AG04449 (cell line): ENCODE measurements around the gene UCP2.

Source experiments
- CTCF ChIA-PET: fragments of 350-600 bp; formaldehyde crosslinking; extraction: SDS; loops from one replicate; lab custom pipeline; 2021; ENCODE audit warnings: antibody characterized with exemption; lab: Yijun Ruan, JAX
- POLR2A ChIA-PET: fragments of 400-600, 350-600 bp; formaldehyde crosslinking; extraction: SDS; loops from one replicate; lab custom pipeline; 2020; ENCODE audit warnings: antibody characterized with exemption, inconsistent platforms; lab: Yijun Ruan, JAX
- DNase-seq: peaks from one replicate; pipeline ENCODE4 v3.0.0-alpha.2; 2010; ENCODE audit warnings: low read depth, low spot score
- H3K4me3 ChIP-seq: 2 replicates; pipeline ENCODE4 v1.5.1; 2011; ENCODE audit warnings: low read depth, mild to moderate bottlenecking, control low read depth, low read length
- TF ChIP-seq, protein P1 (sequence below): IDR thresholded peaks from one replicate; pipeline ENCODE4 v1.5.1; 2011; ENCODE audit warnings: mild to moderate bottlenecking, moderate library complexity, low read length, control low read depth, inconsistent platforms; ENCODE audit not compliant: insufficient read depth; ENCODE audit errors: missing control alignments

Gene UCP2

DNA sequence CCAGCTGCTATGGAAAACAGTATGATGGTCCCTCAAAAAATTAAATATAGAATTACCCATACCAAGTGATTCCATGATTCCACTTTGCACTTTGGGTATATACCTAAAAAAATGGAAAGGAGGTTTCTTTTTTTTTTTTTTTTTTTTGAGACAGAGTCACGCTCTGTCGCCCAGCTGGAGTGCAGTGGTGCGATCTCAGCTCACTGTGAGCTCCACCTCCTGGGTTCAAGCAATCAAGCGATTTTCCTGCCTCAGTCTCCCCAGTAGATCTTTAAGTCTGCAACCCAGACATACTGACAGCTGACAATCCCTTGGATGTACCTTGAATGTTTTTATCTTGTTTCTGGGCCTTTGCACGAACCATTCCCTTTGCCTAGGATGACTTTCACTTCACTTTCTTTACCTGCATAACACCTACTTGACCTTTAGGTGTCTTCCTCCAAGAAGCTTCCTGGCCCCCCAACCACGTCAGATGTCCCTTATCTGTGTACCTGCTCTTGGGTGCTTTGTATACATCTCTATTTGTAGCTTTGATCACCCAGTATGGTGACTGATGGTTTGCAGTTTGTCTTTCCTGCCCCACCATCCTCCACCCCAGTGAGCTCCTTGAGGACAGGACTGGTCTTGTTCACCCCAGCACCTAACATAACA, 14.6 kb upstream of the UCP2 start:
- DNase-seq: no peak
- ChIA-PET POLR2A (interaction anchor here (0.6 kb wide), 1 partner anchor 18 kb away, joined by 3 read pairs; no protein-coding TSS in a partner anchor), CTCF (no interaction called here)
- TF ChIP-seq, protein P1, sequence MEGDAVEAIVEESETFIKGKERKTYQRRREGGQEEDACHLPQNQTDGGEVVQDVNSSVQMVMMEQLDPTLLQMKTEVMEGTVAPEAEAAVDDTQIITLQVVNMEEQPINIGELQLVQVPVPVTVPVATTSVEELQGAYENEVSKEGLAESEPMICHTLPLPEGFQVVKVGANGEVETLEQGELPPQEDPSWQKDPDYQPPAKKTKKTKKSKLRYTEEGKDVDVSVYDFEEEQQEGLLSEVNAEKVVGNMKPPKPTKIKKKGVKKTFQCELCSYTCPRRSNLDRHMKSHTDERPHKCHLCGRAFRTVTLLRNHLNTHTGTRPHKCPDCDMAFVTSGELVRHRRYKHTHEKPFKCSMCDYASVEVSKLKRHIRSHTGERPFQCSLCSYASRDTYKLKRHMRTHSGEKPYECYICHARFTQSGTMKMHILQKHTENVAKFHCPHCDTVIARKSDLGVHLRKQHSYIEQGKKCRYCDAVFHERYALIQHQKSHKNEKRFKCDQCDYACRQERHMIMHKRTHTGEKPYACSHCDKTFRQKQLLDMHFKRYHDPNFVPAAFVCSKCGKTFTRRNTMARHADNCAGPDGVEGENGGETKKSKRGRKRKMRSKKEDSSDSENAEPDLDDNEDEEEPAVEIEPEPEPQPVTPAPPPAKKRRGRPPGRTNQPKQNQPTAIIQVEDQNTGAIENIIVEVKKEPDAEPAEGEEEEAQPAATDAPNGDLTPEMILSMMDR: no peak
- no peak overlapping the region for H3K4me3 ChIP-seq

DNA sequence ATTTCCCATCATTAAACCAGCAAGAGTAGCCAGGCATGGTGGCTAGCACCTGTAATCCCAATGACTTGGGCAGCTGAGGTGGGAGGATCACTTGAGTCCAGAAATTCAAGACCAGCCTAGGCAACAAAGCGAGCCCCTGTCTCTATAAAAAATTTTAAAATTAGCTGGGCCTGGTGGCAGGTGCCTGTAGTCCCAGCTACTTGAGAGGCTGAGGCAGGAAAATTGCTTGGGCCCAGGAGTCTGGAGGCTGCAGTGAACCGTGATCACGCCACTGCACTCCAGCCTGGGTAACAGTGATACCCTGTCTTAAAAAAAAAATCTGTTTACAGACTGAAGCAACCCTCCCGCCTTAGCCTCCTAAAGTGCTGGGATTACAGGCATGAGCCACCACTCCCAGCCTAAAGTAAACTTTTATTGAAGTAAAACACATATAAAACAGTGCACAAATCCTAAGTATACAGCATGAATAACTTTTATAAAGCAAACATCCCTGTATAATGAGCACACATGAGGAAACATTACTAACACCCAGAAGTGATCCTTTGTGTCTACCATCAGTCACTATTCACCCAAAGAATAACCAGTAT, 13.6 kb upstream of the UCP2 start:
- TF ChIP-seq, protein P1: no peak
- CTCF ChIA-PET: interaction anchor here (1.4 kb wide), 1 partner anchor 33 kb away, joined by 3 read pairs; no protein-coding TSS in a partner anchor
- H3K4me3 ChIP-seq: no peak overlapping the region
- DNase-seq: no peak
- POLR2A ChIA-PET: no interaction called here

DNA sequence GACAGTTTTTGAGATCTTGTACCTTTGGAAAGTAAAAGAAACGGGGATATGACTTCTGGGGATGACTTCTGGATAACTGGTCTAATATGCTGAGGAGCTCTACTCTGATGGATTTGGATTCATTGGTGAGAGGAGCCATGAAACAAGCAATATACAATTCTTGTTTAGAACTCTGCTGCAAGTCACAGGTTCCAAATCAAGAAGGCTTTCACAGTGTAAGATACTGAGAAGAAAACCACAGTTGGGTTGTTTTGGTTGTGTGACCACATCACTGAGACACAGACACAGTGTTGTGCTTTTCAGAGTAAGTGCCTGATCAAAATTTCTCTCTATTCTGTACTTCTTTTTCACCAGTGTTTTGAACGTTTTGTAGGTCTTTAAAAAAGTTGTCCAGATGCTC, 13.1 kb upstream of the UCP2 start:
- ChIA-PET CTCF (interaction anchor here (1.4 kb wide), 1 partner anchor 32 kb away, joined by 3 read pairs; no protein-coding TSS in a partner anchor), POLR2A (no interaction called here)
- H3K4me3 ChIP-seq: no peak overlapping the region
- no peak for DNase-seq
- TF ChIP-seq, protein P1: no peak

DNA sequence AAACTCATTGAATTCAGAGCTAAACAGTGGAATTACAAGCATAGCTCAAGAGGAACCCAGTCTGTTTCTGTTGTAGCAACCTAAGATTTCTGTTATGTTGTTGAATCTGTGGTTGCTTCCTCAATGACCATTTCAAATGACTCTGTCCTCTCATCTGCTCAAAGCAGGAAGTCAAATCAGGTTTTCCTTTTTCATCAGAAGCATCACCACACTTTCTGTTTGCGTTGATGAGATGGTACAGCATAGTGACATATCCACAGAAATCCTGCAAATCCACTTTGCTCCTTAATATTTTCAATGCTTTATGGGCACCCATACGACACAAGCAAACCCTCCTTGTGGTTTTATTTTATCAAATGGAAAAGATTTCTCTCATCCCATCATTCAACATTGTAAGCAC, 12.6 kb upstream of the UCP2 start:
- no peak for DNase-seq
- no peak overlapping the region for H3K4me3 ChIP-seq
- TF ChIP-seq, protein P1: no peak
- POLR2A ChIA-PET: no interaction called here
- CTCF ChIA-PET: interaction anchor here (1.4 kb wide), 1 partner anchor 32 kb away, joined by 3 read pairs; no protein-coding TSS in a partner anchor

DNA sequence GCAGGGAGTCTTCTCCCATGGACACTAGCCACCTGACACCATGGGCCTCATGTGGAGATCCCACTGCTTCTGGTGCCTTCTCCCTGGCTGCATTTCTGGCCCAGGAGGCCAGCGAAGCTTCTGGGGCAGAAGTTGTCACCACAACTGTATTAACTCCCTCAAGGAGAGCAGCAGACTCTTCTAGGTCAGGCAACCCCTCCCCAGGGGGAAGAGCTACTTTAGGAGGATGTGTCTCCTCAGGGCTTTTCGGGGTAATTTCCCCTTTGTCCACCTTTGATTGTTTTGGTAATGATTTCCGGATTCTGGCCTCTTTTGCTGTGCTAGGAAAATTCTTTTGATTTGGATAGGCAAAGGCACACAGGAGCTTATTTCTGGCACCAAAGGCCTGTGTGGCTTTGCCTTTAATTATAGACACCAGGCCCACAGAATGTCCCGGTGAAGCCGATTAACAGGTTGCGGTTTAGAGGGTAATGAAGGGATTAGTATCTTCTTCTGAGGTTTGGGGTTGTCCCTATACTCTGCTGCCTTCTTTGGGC, 8.9 kb upstream of the UCP2 start:
- TF ChIP-seq, protein P1: no peak
- H3K4me3 ChIP-seq: no peak overlapping the region
- ChIA-PET CTCF (no interaction called here), POLR2A (no interaction called here)
- DNase-seq: no peak

DNA sequence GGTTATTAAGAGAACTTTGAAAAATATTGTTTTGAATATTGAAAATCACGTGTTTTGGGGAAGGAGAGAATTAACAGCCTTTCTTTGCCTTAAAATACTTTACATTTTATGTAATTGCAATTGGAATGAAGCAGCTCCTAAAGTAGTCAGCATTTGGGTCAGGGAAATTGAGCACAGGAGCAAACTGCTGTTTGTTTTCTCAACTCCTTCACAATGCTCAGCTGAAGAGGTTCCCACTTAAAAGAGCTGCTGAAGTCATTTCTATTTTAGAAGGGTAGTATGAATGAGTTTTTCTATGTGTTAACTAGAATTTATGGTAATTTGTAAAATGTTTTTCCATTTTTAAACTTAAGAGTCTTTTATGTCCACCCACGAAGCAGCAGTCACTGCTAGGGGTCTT, 8.1 kb upstream of the UCP2 start:
- no peak for DNase-seq
- CTCF ChIA-PET: interaction anchor here (0.6 kb wide), 1 partner anchor 34 kb away, joined by 3 read pairs; no protein-coding TSS in a partner anchor
- H3K4me3 ChIP-seq: no peak overlapping the region
- TF ChIP-seq, protein P1: no peak
- POLR2A ChIA-PET: no interaction called here
